GM12873 (cell line): ENCODE data around the gene PIK3R2.

Source experiments
- TF ChIP-seq, protein P1 (sequence below): IDR thresholded peaks from 2 replicates; pipeline ENCODE4 v1.5.1; 2012; ENCODE audit warnings: low read depth, mild to moderate bottlenecking, moderate library complexity, low read length, control low read depth; ENCODE audit not compliant: insufficient read depth; ENCODE audit errors: missing control alignments

The PIK3R2 gene

GRCh38 chr19:18157465-18158063 lies 4.6 kb downstream of the PIK3R2 start:
- TF ChIP-seq, protein P1, sequence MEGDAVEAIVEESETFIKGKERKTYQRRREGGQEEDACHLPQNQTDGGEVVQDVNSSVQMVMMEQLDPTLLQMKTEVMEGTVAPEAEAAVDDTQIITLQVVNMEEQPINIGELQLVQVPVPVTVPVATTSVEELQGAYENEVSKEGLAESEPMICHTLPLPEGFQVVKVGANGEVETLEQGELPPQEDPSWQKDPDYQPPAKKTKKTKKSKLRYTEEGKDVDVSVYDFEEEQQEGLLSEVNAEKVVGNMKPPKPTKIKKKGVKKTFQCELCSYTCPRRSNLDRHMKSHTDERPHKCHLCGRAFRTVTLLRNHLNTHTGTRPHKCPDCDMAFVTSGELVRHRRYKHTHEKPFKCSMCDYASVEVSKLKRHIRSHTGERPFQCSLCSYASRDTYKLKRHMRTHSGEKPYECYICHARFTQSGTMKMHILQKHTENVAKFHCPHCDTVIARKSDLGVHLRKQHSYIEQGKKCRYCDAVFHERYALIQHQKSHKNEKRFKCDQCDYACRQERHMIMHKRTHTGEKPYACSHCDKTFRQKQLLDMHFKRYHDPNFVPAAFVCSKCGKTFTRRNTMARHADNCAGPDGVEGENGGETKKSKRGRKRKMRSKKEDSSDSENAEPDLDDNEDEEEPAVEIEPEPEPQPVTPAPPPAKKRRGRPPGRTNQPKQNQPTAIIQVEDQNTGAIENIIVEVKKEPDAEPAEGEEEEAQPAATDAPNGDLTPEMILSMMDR: no peak

DNA sequence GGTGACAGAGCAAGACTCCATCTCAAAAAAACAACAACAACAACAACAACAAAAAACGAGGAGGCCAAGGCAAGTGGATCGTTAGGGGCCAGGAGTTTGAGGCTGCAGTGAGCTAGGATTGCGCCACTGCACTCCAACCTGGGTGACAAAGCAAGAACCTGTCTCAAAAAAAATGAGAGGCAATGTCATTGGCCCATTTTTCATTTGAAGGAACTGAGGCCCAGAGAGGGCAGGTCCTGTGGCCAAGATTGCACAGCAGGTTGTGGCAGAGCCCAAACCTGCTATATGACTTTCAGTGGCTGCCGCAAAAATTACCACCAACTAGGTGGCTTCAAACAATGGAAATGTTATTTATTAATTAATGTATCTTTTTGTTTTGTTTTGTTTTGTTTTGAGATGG lies 5.5 kb downstream of the PIK3R2 start:
- TF ChIP-seq, protein P1: no peak

GRCh38 chr19:18159810-18160209 lies 6.8 kb downstream of the PIK3R2 start:
- TF ChIP-seq, protein P1: no peak

GRCh38 chr19:18160493-18160970 lies 7.6 kb downstream of the PIK3R2 start:
- TF ChIP-seq, protein P1: no peak

GRCh38 chr19:18160971-18161635 lies 8.1 kb downstream of the PIK3R2 start:
- TF ChIP-seq, protein P1: peak; percentile 56

GRCh38 chr19:18161636-18162002 lies 8.7 kb downstream of the PIK3R2 start:
- TF ChIP-seq, protein P1: no peak

DNA sequence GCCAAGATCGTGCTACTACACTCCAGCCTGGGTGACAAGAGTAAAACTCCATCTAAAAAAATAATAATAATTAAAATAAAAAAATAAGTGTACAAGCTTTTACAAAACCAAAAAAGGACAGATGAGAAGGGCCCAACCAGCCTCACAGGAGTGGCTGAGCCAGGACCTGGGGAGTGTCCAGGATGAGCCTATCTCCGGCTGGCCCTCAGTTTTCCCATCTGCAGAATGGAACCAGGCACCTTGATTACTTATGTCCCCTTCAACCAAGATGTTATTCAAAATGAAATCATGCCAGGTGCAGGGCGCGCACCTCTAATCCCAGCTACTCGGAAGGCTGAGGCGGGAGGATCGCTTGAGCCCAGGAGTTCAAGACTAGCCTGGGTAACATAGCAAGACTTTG lies 11.1 kb downstream of the PIK3R2 start:
- TF ChIP-seq, protein P1: no peak
